ENCODE measurements around the gene UBXN10.

DNA sequence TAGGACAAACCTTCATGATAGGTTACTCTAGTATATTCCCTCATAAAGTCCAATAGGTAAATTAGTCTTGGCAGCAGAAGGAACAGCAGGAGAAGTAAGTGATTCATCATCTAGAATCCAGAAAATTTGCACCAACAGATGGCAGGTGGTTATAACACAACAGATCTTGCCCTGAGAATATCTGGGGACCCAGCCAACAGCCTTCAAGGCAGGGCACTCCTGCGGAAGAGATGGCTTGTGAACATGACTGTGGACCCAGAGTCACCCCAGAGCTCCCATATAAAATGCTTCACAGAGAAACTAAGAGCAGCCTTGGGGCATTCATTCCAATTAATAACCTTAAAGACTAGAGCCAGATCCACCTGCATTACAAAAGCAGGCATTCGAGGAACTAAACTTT is 8.3 kb downstream of the UBXN10 start:
- TF ChIP-seq, protein P1, sequence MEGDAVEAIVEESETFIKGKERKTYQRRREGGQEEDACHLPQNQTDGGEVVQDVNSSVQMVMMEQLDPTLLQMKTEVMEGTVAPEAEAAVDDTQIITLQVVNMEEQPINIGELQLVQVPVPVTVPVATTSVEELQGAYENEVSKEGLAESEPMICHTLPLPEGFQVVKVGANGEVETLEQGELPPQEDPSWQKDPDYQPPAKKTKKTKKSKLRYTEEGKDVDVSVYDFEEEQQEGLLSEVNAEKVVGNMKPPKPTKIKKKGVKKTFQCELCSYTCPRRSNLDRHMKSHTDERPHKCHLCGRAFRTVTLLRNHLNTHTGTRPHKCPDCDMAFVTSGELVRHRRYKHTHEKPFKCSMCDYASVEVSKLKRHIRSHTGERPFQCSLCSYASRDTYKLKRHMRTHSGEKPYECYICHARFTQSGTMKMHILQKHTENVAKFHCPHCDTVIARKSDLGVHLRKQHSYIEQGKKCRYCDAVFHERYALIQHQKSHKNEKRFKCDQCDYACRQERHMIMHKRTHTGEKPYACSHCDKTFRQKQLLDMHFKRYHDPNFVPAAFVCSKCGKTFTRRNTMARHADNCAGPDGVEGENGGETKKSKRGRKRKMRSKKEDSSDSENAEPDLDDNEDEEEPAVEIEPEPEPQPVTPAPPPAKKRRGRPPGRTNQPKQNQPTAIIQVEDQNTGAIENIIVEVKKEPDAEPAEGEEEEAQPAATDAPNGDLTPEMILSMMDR (IDR thresholded peaks at IDR 0.05), result no peak
- no peak for TF ChIP-seq POLR2A (IDR thresholded peaks at IDR 0.05)
